Brain microvascular endothelial cell (primary cell): ENCODE results near the gene USH2A.

ENCODE experiments used
- DNase-seq: peaks from one replicate; pipeline ENCODE4 v3.0.0-alpha.2; 2020
- H3K27ac ChIP-seq: fragments of 250-450 bp; sonication (Bioruptor Pico); 2 replicates; pipeline ENCODE4 v1.5.1; 2020; ENCODE audit warnings: mild to moderate bottlenecking, moderate library complexity
- H3K27me3 ChIP-seq: fragments of 250-450 bp; sonication (Bioruptor Pico); replicated peaks from 2 replicates; pipeline ENCODE4 v1.5.1; 2020; ENCODE audit warnings: mild to moderate bottlenecking
- H3K36me3 ChIP-seq: fragments of 250-450 bp; sonication (Bioruptor Pico); replicated peaks from 2 replicates; pipeline ENCODE4 v1.5.1; 2020; ENCODE audit warnings: mild to moderate bottlenecking
- H3K4me3 ChIP-seq: 2 replicates; pipeline ENCODE4 v1.5.1; 2011; ENCODE audit warnings: low read depth, mild to moderate bottlenecking, control low read depth, low read length, moderate library complexity
- CTCF ChIP-seq: IDR thresholded peaks from 2 replicates; pipeline ENCODE4 v1.5.1; 2011; ENCODE audit warnings: low read depth, mild to moderate bottlenecking, moderate library complexity, low read length, control low read depth, inconsistent platforms; ENCODE audit errors: missing control alignments
- in situ Hi-C: cut with HindIII; loops from 2 replicates; pipeline ENCODE4 v1.10.0; 2017; ENCODE audit warnings: low sequenced_read_pairs, low pct_ligation_motif_present

USH2A gene

GRCh38 chr1:216081445-216081844 lies 341.8 kb downstream of the USH2A start:
- no peaks in the 10 kb centered on the region for H3K27me3 ChIP-seq
- H3K27ac ChIP-seq = no peak overlapping the region
- H3K4me3 ChIP-seq = no peak overlapping the region
- no peak for DNase-seq
- H3K36me3 ChIP-seq = no peaks in the 10 kb centered on the region
- no peak for TF ChIP-seq CTCF
- in situ Hi-C loops = no loop called here

GRCh38 chr1:216076751-216077150 lies 346.5 kb downstream of the USH2A start:
- no peak overlapping the region for H3K27ac ChIP-seq
- H3K4me3 ChIP-seq = no peak overlapping the region
- no peak for DNase-seq
- in situ Hi-C loops = no loop called here
- TF ChIP-seq CTCF = no peak
- no peaks in the 10 kb centered on the region for H3K36me3 ChIP-seq
- H3K27me3 ChIP-seq = no peaks in the 10 kb centered on the region

- no peaks in the 10 kb centered on the region for H3K27me3 ChIP-seq
- in situ Hi-C loops = no loop called here
- no peak overlapping the region for H3K4me3 ChIP-seq
- no peak overlapping the region for H3K27ac ChIP-seq
- no peak for TF ChIP-seq CTCF
- DNase-seq = no peak
- no peaks in the 10 kb centered on the region for H3K36me3 ChIP-seq
Measured at GRCh38 chr1:216075339-216075738, 347.9 kb downstream of the USH2A start.

- Histone ChIP-seq H3K36me3 (no peaks in the 10 kb centered on the region), H3K27me3 (no peaks in the 10 kb centered on the region), H3K27ac (no peak overlapping the region), H3K4me3 (no peak overlapping the region)
- in situ Hi-C loops = no loop called here
- DNase-seq = no peak
- TF ChIP-seq CTCF = no peak
Measured at GRCh38 chr1:216073793-216074595, 349.3 kb downstream of the USH2A start.

GRCh38 chr1:216071262-216071661 lies 352.0 kb downstream of the USH2A start:
- H3K27ac ChIP-seq = no peak overlapping the region
- TF ChIP-seq CTCF = no peak
- no peak overlapping the region for H3K4me3 ChIP-seq
- H3K27me3 ChIP-seq = no peaks in the 10 kb centered on the region
- H3K36me3 ChIP-seq = no peaks in the 10 kb centered on the region
- no peak for DNase-seq
- in situ Hi-C loops = no loop called here

GRCh38 chr1:216064643-216065042 lies 358.6 kb downstream of the USH2A start:
- Histone ChIP-seq H3K27me3 (no peaks in the 10 kb centered on the region), H3K4me3 (no peak overlapping the region), H3K27ac (no peak overlapping the region), H3K36me3 (no peaks in the 10 kb centered on the region)
- in situ Hi-C loops = no loop called here
- DNase-seq = no peak
- TF ChIP-seq CTCF = no peak
